HEK293T (cell line): ENCODE measurements around the gene SLC25A36.

ENCODE experiments used
- ELF4 ChIP-seq: fragments of 450-650 bp; IDR thresholded peaks from 2 replicates; pipeline ENCODE4 v1.6.1; 2017; ENCODE audit warnings: antibody characterized with exemption
- FOXA1 ChIP-seq: fragments of 450-650 bp; IDR thresholded peaks from 2 replicates; pipeline ENCODE4 v1.6.1; 2016; ENCODE audit warnings: mild to moderate bottlenecking
- FOXK2 ChIP-seq: fragments of 450-650 bp; IDR thresholded peaks from 2 replicates; pipeline ENCODE4 v1.6.1; 2016; ENCODE audit warnings: mild to moderate bottlenecking
- FOXM1 ChIP-seq: fragments of 450-650 bp; IDR thresholded peaks from 2 replicates; pipeline ENCODE4 v1.6.1; 2017; ENCODE audit warnings: mild to moderate bottlenecking, borderline replicate concordance
- SUZ12 ChIP-seq: fragments of 450-650 bp; IDR thresholded peaks from 2 replicates; pipeline ENCODE4 v1.6.1; 2016; ENCODE audit warnings: mild to moderate bottlenecking

GRCh38 chr3:140927279-140928069 lies 14.2 kb upstream of the SLC25A36 start:
- no peak for TF ChIP-seq FOXK2
- TF ChIP-seq FOXM1: no peak
- TF ChIP-seq SUZ12: no peak
- no peak for TF ChIP-seq ELF4
- no peak for TF ChIP-seq FOXA1
